GM15510 (cell line): ENCODE measurements around the gene ZNF500.

Source experiments
- POLR2A ChIP-seq: IDR thresholded peaks from 3 replicates; pipeline ENCODE4 v1.6.1; 2011; ENCODE audit warnings: borderline replicate concordance; ENCODE audit not compliant: insufficient read length; ENCODE audit errors: extremely low read depth

Gene ZNF500

GRCh38 chr16:4765511-4766474 is 1.2 kb downstream of the ZNF500 start:
- TF ChIP-seq POLR2A, result no peak

GRCh38 chr16:4763791-4764190 is 3.2 kb downstream of the ZNF500 start:
- no peak for TF ChIP-seq POLR2A

GRCh38 chr16:4762205-4762604 is 4.8 kb downstream of the ZNF500 start:
- no peak for TF ChIP-seq POLR2A

GRCh38 chr16:4760221-4760910 is 6.6 kb downstream of the ZNF500 start:
- TF ChIP-seq POLR2A, result no peak

- no peak for TF ChIP-seq POLR2A
These were observed 11.3 kb downstream of the ZNF500 start for GRCh38 chr16:4755687-4756086.

GRCh38 chr16:4754865-4755264 is 12.1 kb downstream of the ZNF500 start:
- no peak for TF ChIP-seq POLR2A

GRCh38 chr16:4753227-4753626 is 13.7 kb downstream of the ZNF500 start:
- no peak for TF ChIP-seq POLR2A

- no peak for TF ChIP-seq POLR2A
These were observed 14.4 kb downstream of the ZNF500 start for GRCh38 chr16:4752351-4753100.

GRCh38 chr16:4750896-4751295 is 16.1 kb downstream of the ZNF500 start:
- no peak for TF ChIP-seq POLR2A

GRCh38 chr16:4749700-4750257 is 17.2 kb downstream of the ZNF500 start:
- TF ChIP-seq POLR2A, result no peak

GRCh38 chr16:4748682-4749411 is 18.1 kb downstream of the ZNF500 start:
- no peak for TF ChIP-seq POLR2A

- no peak for TF ChIP-seq POLR2A
These were observed 18.9 kb downstream of the ZNF500 start for GRCh38 chr16:4747906-4748681.

- no peak for TF ChIP-seq POLR2A
These were observed 19.9 kb downstream of the ZNF500 start for GRCh38 chr16:4746991-4747574.
